Astrocyte of the cerebellum (primary cell): ENCODE data around the gene TMA7B.

Experiments used
- DNase-seq: peaks from one replicate; pipeline ENCODE4 v3.0.0-alpha.2; 2011; ENCODE audit warnings: low read depth
- H3K4me3 ChIP-seq: 2 replicates; pipeline ENCODE4 v1.5.1; 2011; ENCODE audit warnings: mild to moderate bottlenecking, low read depth, low read length, moderate library complexity
- in situ Hi-C: cut with HindIII; loops from 2 replicates; pipeline ENCODE4 v1.10.0; 2017; ENCODE audit warnings: low sequenced_read_pairs
- TF ChIP-seq, protein P1 (sequence below): IDR thresholded peaks from 2 replicates; pipeline ENCODE4 v1.5.1; 2012; ENCODE audit warnings: low read length, low read depth, moderate library complexity, mild to moderate bottlenecking; ENCODE audit errors: missing control alignments

Gene TMA7B

DNA sequence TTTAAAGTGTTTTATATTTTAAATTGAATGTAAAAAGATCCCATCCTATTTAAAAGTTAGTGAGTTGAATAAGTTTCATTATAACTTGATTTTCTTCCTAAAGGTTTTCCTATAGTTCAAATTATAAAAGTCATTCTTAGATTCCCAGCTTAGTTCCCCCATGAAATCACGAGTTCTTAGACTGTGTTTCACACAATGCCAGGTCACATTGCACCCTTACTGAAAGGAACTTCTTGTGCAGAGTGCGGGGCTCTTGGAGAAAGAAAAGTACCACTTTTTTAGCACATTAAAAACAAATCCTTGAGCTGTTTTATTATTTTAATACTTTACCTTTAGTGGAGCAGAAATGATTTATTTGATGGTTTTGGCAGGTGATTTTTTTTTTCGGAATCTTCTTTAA is 43.7 kb upstream of the TMA7B start:
- TF ChIP-seq, protein P1, sequence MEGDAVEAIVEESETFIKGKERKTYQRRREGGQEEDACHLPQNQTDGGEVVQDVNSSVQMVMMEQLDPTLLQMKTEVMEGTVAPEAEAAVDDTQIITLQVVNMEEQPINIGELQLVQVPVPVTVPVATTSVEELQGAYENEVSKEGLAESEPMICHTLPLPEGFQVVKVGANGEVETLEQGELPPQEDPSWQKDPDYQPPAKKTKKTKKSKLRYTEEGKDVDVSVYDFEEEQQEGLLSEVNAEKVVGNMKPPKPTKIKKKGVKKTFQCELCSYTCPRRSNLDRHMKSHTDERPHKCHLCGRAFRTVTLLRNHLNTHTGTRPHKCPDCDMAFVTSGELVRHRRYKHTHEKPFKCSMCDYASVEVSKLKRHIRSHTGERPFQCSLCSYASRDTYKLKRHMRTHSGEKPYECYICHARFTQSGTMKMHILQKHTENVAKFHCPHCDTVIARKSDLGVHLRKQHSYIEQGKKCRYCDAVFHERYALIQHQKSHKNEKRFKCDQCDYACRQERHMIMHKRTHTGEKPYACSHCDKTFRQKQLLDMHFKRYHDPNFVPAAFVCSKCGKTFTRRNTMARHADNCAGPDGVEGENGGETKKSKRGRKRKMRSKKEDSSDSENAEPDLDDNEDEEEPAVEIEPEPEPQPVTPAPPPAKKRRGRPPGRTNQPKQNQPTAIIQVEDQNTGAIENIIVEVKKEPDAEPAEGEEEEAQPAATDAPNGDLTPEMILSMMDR: no peak
- no peak for DNase-seq
- H3K4me3 ChIP-seq: no peak overlapping the region
- in situ Hi-C loops: no loop called here

- TF ChIP-seq, protein P1: no peak
- H3K4me3 ChIP-seq: no peak overlapping the region
- no peak for DNase-seq
- in situ Hi-C loops: no loop called here
Observed at GRCh38 chr22:39917197-39917643, 43.0 kb upstream of the TMA7B start.

DNA sequence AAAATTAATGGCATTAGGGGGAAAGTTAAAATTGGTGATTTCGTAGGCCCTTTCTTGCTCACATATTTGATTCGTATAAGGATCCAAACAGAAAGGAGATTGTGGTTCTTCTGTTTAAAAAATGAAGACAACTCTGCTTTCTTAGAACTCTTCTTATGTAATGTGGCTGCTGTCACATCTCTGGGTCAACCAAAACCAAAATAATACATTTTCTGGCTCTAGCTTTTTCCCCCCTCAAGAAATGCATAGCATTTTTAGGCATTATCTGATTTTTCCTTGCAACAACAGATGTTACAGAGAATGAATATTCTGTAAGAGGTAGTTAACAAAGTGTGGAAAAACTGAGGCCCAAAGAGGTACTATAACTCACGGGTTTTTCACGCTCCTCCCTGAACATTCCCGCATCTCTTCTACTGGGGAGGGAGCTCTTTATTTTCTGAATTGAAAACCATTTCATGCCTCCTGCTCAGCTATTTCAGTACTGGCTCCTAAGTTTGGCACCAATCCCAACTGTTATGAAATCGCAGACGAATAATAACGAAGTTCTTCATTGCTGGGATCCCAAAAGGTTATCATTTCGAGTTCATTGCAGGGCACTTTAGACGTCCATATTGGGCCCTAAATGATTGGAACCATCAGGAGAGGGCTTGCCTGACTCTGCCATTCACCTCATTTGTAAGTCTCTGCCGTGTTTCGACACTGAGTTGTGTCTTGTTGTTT is 42.3 kb upstream of the TMA7B start:
- in situ Hi-C loops: no loop called here
- TF ChIP-seq, protein P1: no peak
- no peak for DNase-seq
- no peak overlapping the region for H3K4me3 ChIP-seq

GRCh38 chr22:39920134-39920743 is 40.0 kb upstream of the TMA7B start:
- in situ Hi-C loops: loop anchor here (5.0 kb wide), 1 partner anchor 63 kb away; no protein-coding TSS in a partner anchor
- no peak overlapping the region for H3K4me3 ChIP-seq
- TF ChIP-seq, protein P1: no peak
- DNase-seq: no peak

- TF ChIP-seq, protein P1: no peak
- no peak overlapping the region for H3K4me3 ChIP-seq
- DNase-seq: no peak
- in situ Hi-C loops: loop anchor here (5.0 kb wide), 1 partner anchor 66 kb away; no protein-coding TSS in a partner anchor
Observed at GRCh38 chr22:39923696-39924095, 36.5 kb upstream of the TMA7B start.

GRCh38 chr22:39924286-39924685 is 35.9 kb upstream of the TMA7B start:
- no peak for DNase-seq
- H3K4me3 ChIP-seq: no peak overlapping the region
- in situ Hi-C loops: loop anchor here (5.0 kb wide), 1 partner anchor 67 kb away; no protein-coding TSS in a partner anchor
- TF ChIP-seq, protein P1: no peak
